Lung (tissue), 12 donors: ENCODE results near the gene AAMP. TPM values are rescaled to one million over a fixed set of nuclear protein-coding genes. Genes with fewer than 3 reads are reported as not detected.

Experiments used
- ATAC-seq: fragments of 200-7000 bp; cut with Tn5 transposase; one replicate; pipeline ENCODE4 v1.9.1; 2020; ENCODE audit warnings: moderate number of reproducible peaks; ENCODE audit not compliant: insufficient read depth, low FRiP score
- DNase-seq, 3 donors: peaks; one replicate each; pipeline ENCODE4 v3.0.0-alpha.2; 2013 to 2017
- H3K27ac ChIP-seq, 2 donors: one replicate each; pipeline ENCODE4 v1.5.1; 2013; ENCODE audit warnings: mild to moderate bottlenecking in 2 of 2, moderate library complexity in 2 of 2, control low read depth in 1 of 2, inconsistent platforms in 1 of 2, low read depth in 1 of 2, low read length in 1 of 2
- H3K27me3 ChIP-seq, 3 donors: one replicate each; pipeline ENCODE4 v1.5.1; 2013; ENCODE audit warnings: low read length in 2 of 3; ENCODE audit not compliant: control insufficient read depth in 3 of 3, insufficient read depth in 3 of 3
- H3K36me3 ChIP-seq, 4 donors: one replicate each; pipeline ENCODE4 v1.5.1; 2013; ENCODE audit warnings: low read length in 4 of 4, mild to moderate bottlenecking in 1 of 4, moderate library complexity in 1 of 4; ENCODE audit not compliant: control insufficient read depth in 4 of 4, insufficient read depth in 4 of 4
- H3K4me1 ChIP-seq, 5 donors: one replicate each; pipeline ENCODE4 v1.5.1; 2013; ENCODE audit warnings: low read length in 5 of 5, mild to moderate bottlenecking in 2 of 5, moderate library complexity in 1 of 5; ENCODE audit not compliant: control insufficient read depth in 5 of 5, insufficient read depth in 5 of 5
- H3K4me3 ChIP-seq: one replicate; pipeline ENCODE4 v1.5.1; 2013; ENCODE audit warnings: mild to moderate bottlenecking, control low read depth, moderate library complexity
- H3K9ac ChIP-seq, 2 donors: one replicate each; pipeline ENCODE4 v1.5.1; 2013; ENCODE audit warnings: low read length in 2 of 2, control low read depth in 1 of 2; ENCODE audit not compliant: insufficient read depth in 1 of 2
- H3K9me3 ChIP-seq, 4 donors: one replicate each; pipeline ENCODE4 v1.5.1; 2013; ENCODE audit warnings: low read length in 3 of 4, mild to moderate bottlenecking in 1 of 4, moderate library complexity in 1 of 4; ENCODE audit not compliant: control insufficient read depth in 4 of 4, insufficient read depth in 3 of 4
- CTCF ChIP-seq: IDR thresholded peaks from 2 replicates; pipeline ENCODE4 v1.5.1; 2012; ENCODE audit warnings: mild to moderate bottlenecking; ENCODE audit errors: control extremely low read depth, extremely low read depth
- WGBS, 2 donors: extraction: QIAGEN DNeasy Blood & Tissue Kit; methylation state at CpG; one replicate each; pipeline ENCODE4 v1.1.7; 2013; 5-methylcytosine and 5-hydroxymethylcytosine counted together
- polyA plus RNA-seq, 2 donors: library from polyadenylated mRNA; stranded (reverse); fragments of 200-250 nt; gene quantifications; one replicate each; pipeline ENCODE4 v1.2.1, GENCODE V29; 2013
- total RNA-seq, 2 donors: library from RNA; depleted of rRNA in 1 of 2; stranded (reverse); fragments of >200 nt in 1 of 2; gene quantifications; one replicate each; pipeline ENCODE4 v1.2.1, GENCODE V29; 2014 to 2021
- donor health status: control.
- donor health status: control.
- donor health status: Bipolar disorder and iron deficiency.
- donor health status: healthy.
- donor health status: DM: yes; HTN: yes; CAD: no.

AAMP gene
- total and polyA plus RNA-seq, 4 donors = 62.0 to 193 (median 78.5) TPM

- Histone ChIP-seq H3K27me3 (no peaks in the 10 kb centered on the region), H3K4me1 (peaks cover 3 to 11% (median 5%) of the 10 kb centered on the region in 5 donors), H3K4me3 (no peak overlapping the region), H3K36me3 (peaks cover 25 to 71% (median 46%) of the 10 kb centered on the region in 4 donors), H3K9ac (no peak overlapping the region), H3K27ac (no peak overlapping the region), H3K9me3 (no peaks in the 10 kb centered on the region)
- TF ChIP-seq CTCF = no peak
- ATAC-seq (no peak), DNase-seq (no peak)
- 85 to 90% methylated on average over 12 of the region's 12 CpGs for WGBS, 2 donors
Measured at GRCh38 chr2:218276986-218277755, 7.2 kb upstream of the AAMP start.

- TF ChIP-seq CTCF = no peak
- Histone ChIP-seq H3K9me3 (no peaks in the 10 kb centered on the region), H3K27ac (no peak overlapping the region), H3K9ac (no peak overlapping the region), H3K27me3 (no peaks in the 10 kb centered on the region), H3K36me3 (peaks cover 25 to 63% (median 44%) of the 10 kb centered on the region in 4 donors), H3K4me1 (peaks cover 4 to 21% (median 11%) of the 10 kb centered on the region in 5 donors), H3K4me3 (no peak overlapping the region)
- WGBS, 2 donors = 56 to 85% methylated on average over 9 of the region's 9 CpGs
- no peak for ATAC-seq
- DNase-seq = no peak
Measured at GRCh38 chr2:218275371-218276072, 5.6 kb upstream of the AAMP start.

- 74 to 75% methylated on average over 4 of the region's 4 CpGs for WGBS, 2 donors
- H3K9ac ChIP-seq = no peak overlapping the region
- ATAC-seq (no peak), DNase-seq (no peak)
- no peak for TF ChIP-seq CTCF
- peaks cover 25 to 54% (median 40%) of the 10 kb centered on the region in 4 donors for H3K36me3 ChIP-seq
- no peaks in the 10 kb centered on the region for H3K9me3 ChIP-seq
- no peaks in the 10 kb centered on the region for H3K27me3 ChIP-seq
- no peak overlapping the region for H3K4me3 ChIP-seq
- no peak overlapping the region for H3K27ac ChIP-seq
- peaks cover 4 to 21% (median 11%) of the 10 kb centered on the region in 5 donors for H3K4me1 ChIP-seq
Measured at GRCh38 chr2:218274586-218274985, 4.6 kb upstream of the AAMP start.
